NK-92 (cell line): ENCODE data around the gene EIPR1.

Experiments
- DNase-seq: peaks from one replicate; lab custom pipeline; 2025; ENCODE audit not compliant: unreplicated experiment; lab: John Stamatoyannopoulos, UW

EIPR1 gene

GRCh38 chr2:3277748-3278520, 99.7 kb downstream of the EIPR1 start:
- no peak for DNase-seq

GRCh38 chr2:3277050-3277747, 100.4 kb downstream of the EIPR1 start:
- no peak for DNase-seq

- no peak for DNase-seq
Measured at GRCh38 chr2:3272761-3273160, 104.9 kb downstream of the EIPR1 start.

- DNase-seq: no peak
Measured at GRCh38 chr2:3270095-3270478, 107.5 kb downstream of the EIPR1 start.

- no peak for DNase-seq
Measured at GRCh38 chr2:3269425-3270094, 108.1 kb downstream of the EIPR1 start.

- no peak for DNase-seq
Measured at GRCh38 chr2:3268705-3269029, 109.0 kb downstream of the EIPR1 start.

GRCh38 chr2:3267869-3268704, 109.5 kb downstream of the EIPR1 start:
- DNase-seq: no peak

GRCh38 chr2:3266925-3267867, 110.4 kb downstream of the EIPR1 start:
- DNase-seq: no peak

- no peak for DNase-seq
Measured at GRCh38 chr2:3265981-3266924, 111.4 kb downstream of the EIPR1 start.

- no peak for DNase-seq
Measured at GRCh38 chr2:3265471-3265870, 112.1 kb downstream of the EIPR1 start.

- no peak for DNase-seq
Measured at GRCh38 chr2:3264010-3264744, 113.4 kb downstream of the EIPR1 start.

- DNase-seq: no peak
Measured at GRCh38 chr2:3263487-3263886, 114.1 kb downstream of the EIPR1 start.

GRCh38 chr2:3262437-3263388, 114.9 kb downstream of the EIPR1 start:
- DNase-seq: no peak

GRCh38 chr2:3261511-3261910, 116.1 kb downstream of the EIPR1 start:
- DNase-seq: no peak

GRCh38 chr2:3260959-3261358, 116.7 kb downstream of the EIPR1 start:
- DNase-seq: no peak

- DNase-seq: no peak
Measured at GRCh38 chr2:3257826-3258225, 119.8 kb downstream of the EIPR1 start.

GRCh38 chr2:3257166-3257565, 120.5 kb downstream of the EIPR1 start:
- no peak for DNase-seq
